Endothelial cell of umbilical vein (primary cell): ENCODE data around the gene CERS6. TPM values are rescaled to one million over a fixed set of nuclear protein-coding genes. Genes with fewer than 3 reads are reported as not detected.

Source experiments
- BruUV-seq: library from RNA; stranded (reverse); fragments of 400-500 nt; replicated peaks from 2 replicates; lab custom pipeline; 2021; lab: Mats Ljungman, UMichigan
- CTCF ChIA-PET: fragments of 300-600, 350-600 bp; sonication (Branson Sonifier 250); formaldehyde crosslinking; loops from one replicate; lab custom pipeline; 2021; ENCODE audit warnings: antibody characterized with exemption, inconsistent platforms; lab: Charles Lee
- POLR2A ChIA-PET: fragments of 300-600, 350-600 bp; sonication (Branson Sonifier 250); formaldehyde crosslinking; loops from one replicate; lab custom pipeline; 2021; ENCODE audit warnings: antibody characterized with exemption, inconsistent platforms; lab: Charles Lee
- DNase-seq: peaks from one replicate; pipeline ENCODE4 v3.0.0-alpha.2; 2011; ENCODE audit warnings: low read depth, low spot score
- FAIRE-seq: peaks from 2 replicates; lab custom pipeline; 2011; peaks lifted over from hg19 to GRCh38; lab: Jason Lieb, UNC
- H2AFZ ChIP-seq: 2 replicates; pipeline ENCODE4 v1.6.0; 2012; ENCODE audit warnings: low read depth, low read length, control low read depth, inconsistent platforms
- H3K27ac ChIP-seq: 2 replicates; pipeline ENCODE4 v1.5.1; 2011; ENCODE audit warnings: low read depth, mild to moderate bottlenecking, control low read depth, low read length, moderate library complexity; ENCODE audit not compliant: insufficient read depth
- H3K27me3 ChIP-seq, 2 experiments: 2 replicates each; pipeline versions ENCODE4 v1.6.0 to v1.6.1; 2011; ENCODE audit warnings: low read length in 2 of 2, mixed read lengths in 1 of 2; ENCODE audit not compliant: control insufficient read depth in 2 of 2, insufficient read depth in 2 of 2
- H3K36me3 ChIP-seq, 2 experiments: 2 replicates in 1 of 2; 3 replicates in 1 of 2; pipeline ENCODE4 v1.5.1; 2011; ENCODE audit warnings: low read length in 2 of 2, mild to moderate bottlenecking in 1 of 2, moderate library complexity in 1 of 2; ENCODE audit not compliant: control insufficient read depth in 2 of 2, insufficient read depth in 2 of 2; ENCODE audit errors: extremely low read depth in 1 of 2
- H3K4me1 ChIP-seq: 3 replicates; pipeline ENCODE4 v1.5.1; 2011; ENCODE audit warnings: mild to moderate bottlenecking, low read length; ENCODE audit not compliant: control insufficient read depth, insufficient read depth; ENCODE audit errors: extremely low read depth
- H3K4me2 ChIP-seq: 2 replicates; pipeline ENCODE4 v1.6.1; 2011; ENCODE audit warnings: low read length, control low read depth, mixed read lengths; ENCODE audit not compliant: insufficient read depth
- H3K4me3 ChIP-seq, 3 experiments: fragments of 200-600 bp in 1 of 3; sonication (generic), shearing (Covaris generic) in 1 of 3; replicated peaks in 1 of 3; 2 replicates each; pipeline ENCODE4 v1.5.1; 2011 to 2016; ENCODE audit warnings: control low read depth in 3 of 3, low read length in 3 of 3, mild to moderate bottlenecking in 2 of 3, inconsistent platforms in 1 of 3, low read depth in 1 of 3, moderate library complexity in 1 of 3; ENCODE audit not compliant: insufficient read depth in 1 of 3
- H3K79me2 ChIP-seq: 2 replicates; pipeline ENCODE4 v1.6.0; 2012; ENCODE audit warnings: low read length, inconsistent platforms; ENCODE audit not compliant: control insufficient read depth, insufficient read depth
- H3K9ac ChIP-seq: replicated peaks from 2 replicates; pipeline ENCODE3; 2011; ENCODE audit warnings: low read length, control low read depth; ENCODE audit not compliant: insufficient read depth; ENCODE audit errors: extremely low read depth
- H3K9me1 ChIP-seq: replicated peaks from 3 replicates; pipeline ENCODE4 v1.6.0; 2011; ENCODE audit warnings: mild to moderate bottlenecking, low read length; ENCODE audit not compliant: control insufficient read depth, insufficient read depth; ENCODE audit errors: extremely low read depth
- H3K9me3 ChIP-seq: replicated peaks from 2 replicates; pipeline ENCODE4 v1.5.1; 2012; ENCODE audit warnings: low read length, inconsistent platforms; ENCODE audit not compliant: control insufficient read depth, insufficient read depth
- H4K20me1 ChIP-seq: replicated peaks from 2 replicates; pipeline ENCODE3; 2011; ENCODE audit warnings: mild to moderate bottlenecking, low read length; ENCODE audit not compliant: control insufficient read depth, insufficient read depth; ENCODE audit errors: extremely low read depth
- EZH2 ChIP-seq: IDR thresholded peaks from 2 replicates; pipeline ENCODE4 v1.6.1; 2012; ENCODE audit warnings: borderline replicate concordance, low read depth, mild to moderate bottlenecking, moderate library complexity, low read length, inconsistent platforms; ENCODE audit not compliant: severe bottlenecking
- FOS ChIP-seq: IDR thresholded peaks from 2 replicates; pipeline ENCODE4 v1.6.1; 2011; ENCODE audit warnings: mild to moderate bottlenecking, low read length, moderate library complexity, borderline replicate concordance; ENCODE audit not compliant: insufficient read depth
- GATA2 ChIP-seq: IDR thresholded peaks from 2 replicates; pipeline ENCODE4 v1.7.0; 2011; ENCODE audit warnings: low read depth, mild to moderate bottlenecking, moderate library complexity, mixed read lengths, low read length; ENCODE audit not compliant: insufficient read length, insufficient read depth
- JUN ChIP-seq: IDR thresholded peaks from 2 replicates; pipeline ENCODE4 v1.6.1; 2011; ENCODE audit warnings: borderline replicate concordance, low read depth; ENCODE audit not compliant: insufficient read length, insufficient read depth
- MYC ChIP-seq: IDR thresholded peaks from one replicate; pipeline ENCODE4 v1.6.1; 2011; ENCODE audit warnings: mild to moderate bottlenecking, low read depth, low read length
- POLR2A ChIP-seq: IDR thresholded peaks from 2 replicates; pipeline ENCODE4 v1.6.1; 2012; ENCODE audit warnings: low read depth, mild to moderate bottlenecking, control low read depth, low read length
- POLR2AphosphoS5 ChIP-seq: IDR thresholded peaks from 2 replicates; pipeline ENCODE4 v1.6.1; 2012; ENCODE audit warnings: low read depth, mild to moderate bottlenecking, control low read depth, low read length, moderate library complexity; ENCODE audit not compliant: insufficient read depth
- dilution Hi-C: fragments of 300-500 bp; cut with MboI; formaldehyde crosslinking; loops from one replicate; pipeline ENCODE4 v1.15.0; 2019; ENCODE audit warnings: low sequenced_read_pairs; ENCODE audit not compliant: extremely low pct_ligation_motif_present
- intact Hi-C: fragments of 100-400 bp; cut with micrococcal nuclease; formaldehyde crosslinking; loops from one replicate; pipeline ENCODE4 v1.10.0; 2022
- polyA plus RNA-seq, 4 experiments: library from polyadenylated mRNA; depleted of rRNA in 3 of 4; stranded (reverse) in 3 of 4; unstranded in 1 of 4; fragments of >200 nt; gene quantifications; 2 replicates each; pipeline versions ENCODE4 v1.2.1 to v1.2.3, GENCODE V29; 2011 to 2012; ENCODE audit warnings: missing spikeins in 1 of 4
- total RNA-seq: library from RNA; stranded (reverse); gene quantifications from 2 replicates; pipeline ENCODE4 v1.2.3, GENCODE V29; 2021
- TF ChIP-seq, protein P1 (sequence below): IDR thresholded peaks from 2 replicates; pipeline ENCODE4 v1.6.1; 2011; ENCODE audit not compliant: insufficient read depth, insufficient read length
- TF ChIP-seq, protein P2 (sequence below), 2 donors: IDR thresholded peaks; 1 replicate in 1 of 2; 2 replicates in 1 of 2; pipeline ENCODE4 v1.5.1; 2011; ENCODE audit warnings: low read length in 2 of 2, mild to moderate bottlenecking in 2 of 2, moderate library complexity in 2 of 2, control low read depth in 1 of 2, inconsistent platforms in 1 of 2, low read depth in 1 of 2; ENCODE audit not compliant: insufficient read depth in 1 of 2; ENCODE audit errors: extremely low read depth in 1 of 2

Gene CERS6
- total and polyA plus RNA-seq, 2 donors (not counting 3 experiments of a cell fraction or from before 2014, with no cell fraction given) = 2.7 to 11.7 TPM

- dilution Hi-C loops (no loop called here), intact Hi-C loops (no loop called here)
- DNase-seq (no peak), FAIRE-seq (no peak)
- Histone ChIP-seq H3K27me3 (no peaks in the 10 kb centered on the region), H3K4me2 (no peak overlapping the region), H3K36me3 (no peaks in the 10 kb centered on the region), H3K9me3 (no peaks in the 10 kb centered on the region), H3K27ac (no peak overlapping the region), H3K4me3 (no peak overlapping the region), H3K79me2 (no peaks in the 10 kb centered on the region), H4K20me1 (no peaks in the 10 kb centered on the region), H3K4me1 (peaks cover 5% of the 10 kb centered on the region), H2AFZ (no peak overlapping the region), H3K9me1 (no peaks in the 10 kb centered on the region), H3K9ac (no peak overlapping the region)
- POLR2A ChIA-PET = no interaction called here
- no peak for TF ChIP-seq JUN
- no peak for TF ChIP-seq POLR2AphosphoS5
- TF ChIP-seq, protein P1, sequence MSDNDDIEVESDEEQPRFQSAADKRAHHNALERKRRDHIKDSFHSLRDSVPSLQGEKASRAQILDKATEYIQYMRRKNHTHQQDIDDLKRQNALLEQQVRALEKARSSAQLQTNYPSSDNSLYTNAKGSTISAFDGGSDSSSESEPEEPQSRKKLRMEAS = no peak
- no peak for TF ChIP-seq EZH2
- TF ChIP-seq MYC = no peak
- no TSS peak for BruUV-seq
- CTCF ChIA-PET = no interaction called here
These were observed 87.0 kb downstream of the CERS6 start for GRCh38 chr2:168543037-168543436.

- H2AFZ ChIP-seq = no peak overlapping the region
- POLR2A ChIA-PET = no interaction called here
- TF ChIP-seq JUN = no peak
- TF ChIP-seq, protein P2, sequence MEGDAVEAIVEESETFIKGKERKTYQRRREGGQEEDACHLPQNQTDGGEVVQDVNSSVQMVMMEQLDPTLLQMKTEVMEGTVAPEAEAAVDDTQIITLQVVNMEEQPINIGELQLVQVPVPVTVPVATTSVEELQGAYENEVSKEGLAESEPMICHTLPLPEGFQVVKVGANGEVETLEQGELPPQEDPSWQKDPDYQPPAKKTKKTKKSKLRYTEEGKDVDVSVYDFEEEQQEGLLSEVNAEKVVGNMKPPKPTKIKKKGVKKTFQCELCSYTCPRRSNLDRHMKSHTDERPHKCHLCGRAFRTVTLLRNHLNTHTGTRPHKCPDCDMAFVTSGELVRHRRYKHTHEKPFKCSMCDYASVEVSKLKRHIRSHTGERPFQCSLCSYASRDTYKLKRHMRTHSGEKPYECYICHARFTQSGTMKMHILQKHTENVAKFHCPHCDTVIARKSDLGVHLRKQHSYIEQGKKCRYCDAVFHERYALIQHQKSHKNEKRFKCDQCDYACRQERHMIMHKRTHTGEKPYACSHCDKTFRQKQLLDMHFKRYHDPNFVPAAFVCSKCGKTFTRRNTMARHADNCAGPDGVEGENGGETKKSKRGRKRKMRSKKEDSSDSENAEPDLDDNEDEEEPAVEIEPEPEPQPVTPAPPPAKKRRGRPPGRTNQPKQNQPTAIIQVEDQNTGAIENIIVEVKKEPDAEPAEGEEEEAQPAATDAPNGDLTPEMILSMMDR (IDR thresholded peaks at IDR 0.05; ENCODE audit: extremely low read depth in 1 of 2, insufficient read depth in 1 of 2, low read depth in 1 of 2, low read length in 2 of 2) = no peak
- TF ChIP-seq, protein P1 = no peak
- no peak for TF ChIP-seq MYC
- TF ChIP-seq POLR2A = no peak
- TF ChIP-seq GATA2 = no peak
- TF ChIP-seq POLR2AphosphoS5 = no peak
- no peak for TF ChIP-seq FOS
- no peak for TF ChIP-seq EZH2
- H3K9ac ChIP-seq = no peak overlapping the region
- CTCF ChIA-PET = no interaction called here
- no peaks in the 10 kb centered on the region for H3K27me3 ChIP-seq
- no peak for DNase-seq
- no peaks in the 10 kb centered on the region for H3K36me3 ChIP-seq
- no peak for FAIRE-seq
- H4K20me1 ChIP-seq = no peaks in the 10 kb centered on the region
- no peak overlapping the region for H3K4me3 ChIP-seq
- dilution Hi-C loops = no loop called here
- H3K9me3 ChIP-seq = no peaks in the 10 kb centered on the region
- no TSS peak for BruUV-seq
- H3K27ac ChIP-seq = no peak overlapping the region
- no peaks in the 10 kb centered on the region for H3K4me1 ChIP-seq
- H3K79me2 ChIP-seq = no peaks in the 10 kb centered on the region
- intact Hi-C loops = no loop called here
- H3K9me1 ChIP-seq = no peaks in the 10 kb centered on the region
- H3K4me2 ChIP-seq = no peak overlapping the region
These were observed 87.9 kb downstream of the CERS6 start for GRCh38 chr2:168543935-168544334.
